ENCODE measurements around the gene SMIM45.
A peak's percentile ranks its signal among the peaks of the same experiment; 100 is the strongest.

Gene SMIM45

DNA sequence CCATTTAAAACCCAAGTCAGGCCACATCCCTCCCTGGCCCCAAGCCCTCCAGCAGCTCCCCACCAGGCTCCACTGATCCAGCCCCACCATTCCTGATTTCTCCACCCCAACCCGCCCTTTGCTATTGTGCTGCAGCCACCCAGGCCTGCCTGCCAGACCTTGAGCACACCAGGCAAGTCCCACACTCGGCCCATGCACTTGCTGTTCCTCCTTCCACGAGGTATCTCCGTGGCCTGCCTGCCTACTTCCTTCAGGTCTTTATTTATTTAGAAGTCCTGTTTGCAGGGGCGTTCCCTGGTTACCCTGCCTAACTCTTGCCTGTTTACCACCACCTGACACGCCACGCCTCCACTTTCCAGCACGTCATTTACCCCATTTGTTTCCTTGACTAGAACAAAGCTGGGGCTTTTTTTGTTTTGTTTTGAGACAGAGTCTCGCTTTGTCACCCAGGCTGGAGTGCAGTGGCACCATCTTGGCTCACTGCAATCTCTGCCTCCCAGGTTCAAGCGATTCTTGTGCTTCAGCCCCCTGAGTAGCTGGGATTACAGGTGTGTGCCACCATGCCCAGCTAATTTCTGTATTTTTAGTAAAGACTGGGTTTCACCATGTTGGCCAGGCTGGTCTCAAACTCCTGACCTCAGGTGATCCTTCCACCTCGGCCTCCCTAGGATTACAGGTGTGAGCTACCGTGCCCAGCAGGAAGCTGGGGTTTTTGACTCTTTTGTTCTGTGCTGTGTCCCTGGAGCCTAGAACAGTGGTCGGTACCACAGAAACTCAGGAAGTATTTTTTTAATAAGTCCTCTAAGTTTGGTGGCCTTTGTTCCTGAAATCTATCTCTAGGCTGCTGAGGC is 11.7 kb upstream of the SMIM45 start:
- peak overlapping the region; percentile 100 for H3K27ac Mint-ChIP-seq
- no peaks in the 10 kb centered on the region for H3K27me3 ChIP-seq (replicated peaks in 1 of 2; ENCODE audit: control insufficient read depth in 2 of 2, extremely low read depth in 1 of 2, insufficient read depth in 2 of 2, low read length in 1 of 2)
- H3K36me3 ChIP-seq (ENCODE audit: control insufficient read depth in 2 of 2, extremely low read depth in 1 of 2, insufficient read depth in 1 of 2, low read length in 1 of 2), result no peaks in the 10 kb centered on the region
- no peaks in the 10 kb centered on the region for H3K27me3 Mint-ChIP-seq
- H3K27ac ChIP-seq (ENCODE audit: low read length), result peak overlapping the region; percentile 99
- peak overlapping the region; percentile 72 to 92 (median 88) for H3K4me3 Mint-ChIP-seq
- peaks cover 30 to 54% (median 43%) of the 10 kb centered on the region in 3 donors for H3K4me1 Mint-ChIP-seq
- no peaks in the 10 kb centered on the region for H3K36me3 Mint-ChIP-seq
- peak; percentile 69 to 98 (median 95) for DNase-seq
- ChIA-PET CTCF (interaction anchor here (0.7 to 2.8 kb wide), 24 partner anchors 13 to 319 kb away, joined by 3 to 48 read pairs (median 5); partner anchors contain the start of genes CCDC134 (in 1 of the 2), MEI1 (in 1 of the 2), SHISA8 (in 1 of the 2) and SNU13 (in 1 of the 2)), POLR2A (interaction anchor here (0.6 to 1.8 kb wide), 16 partner anchors 13 to 1082 kb away, joined by 3 to 19 read pairs (median 4); partner anchors contain the start of genes SREBF2 (in 2 of the 2), TNFRSF13C (in 2 of the 2), CCDC134 (in 1 of the 2) and MEI1 (in 1 of the 2))
- 11% methylated on average over 8 of the region's 13 CpGs for WGBS (ENCODE audit: insufficient coverage)
- peak overlapping the region in 1 of 2 donors; percentile 50 for H3K4me3 ChIP-seq (ENCODE audit: control insufficient read depth in 1 of 2, extremely low read depth in 1 of 2, low read length in 1 of 2)
- peaks cover 5 to 40% of the 10 kb centered on the region in 2 experiments for H3K4me1 ChIP-seq (ENCODE audit: control insufficient read depth in 1 of 2, extremely low read depth in 1 of 2, insufficient read depth in 2 of 2, low read length in 2 of 2)
- H3K9me3 ChIP-seq, result no peaks in the 10 kb centered on the region
- no peaks in the 10 kb centered on the region for H3K9me3 Mint-ChIP-seq
- peak; percentile 75 to 84 (median 78) for ATAC-seq (replicated peaks in 1 of 4)

DNA sequence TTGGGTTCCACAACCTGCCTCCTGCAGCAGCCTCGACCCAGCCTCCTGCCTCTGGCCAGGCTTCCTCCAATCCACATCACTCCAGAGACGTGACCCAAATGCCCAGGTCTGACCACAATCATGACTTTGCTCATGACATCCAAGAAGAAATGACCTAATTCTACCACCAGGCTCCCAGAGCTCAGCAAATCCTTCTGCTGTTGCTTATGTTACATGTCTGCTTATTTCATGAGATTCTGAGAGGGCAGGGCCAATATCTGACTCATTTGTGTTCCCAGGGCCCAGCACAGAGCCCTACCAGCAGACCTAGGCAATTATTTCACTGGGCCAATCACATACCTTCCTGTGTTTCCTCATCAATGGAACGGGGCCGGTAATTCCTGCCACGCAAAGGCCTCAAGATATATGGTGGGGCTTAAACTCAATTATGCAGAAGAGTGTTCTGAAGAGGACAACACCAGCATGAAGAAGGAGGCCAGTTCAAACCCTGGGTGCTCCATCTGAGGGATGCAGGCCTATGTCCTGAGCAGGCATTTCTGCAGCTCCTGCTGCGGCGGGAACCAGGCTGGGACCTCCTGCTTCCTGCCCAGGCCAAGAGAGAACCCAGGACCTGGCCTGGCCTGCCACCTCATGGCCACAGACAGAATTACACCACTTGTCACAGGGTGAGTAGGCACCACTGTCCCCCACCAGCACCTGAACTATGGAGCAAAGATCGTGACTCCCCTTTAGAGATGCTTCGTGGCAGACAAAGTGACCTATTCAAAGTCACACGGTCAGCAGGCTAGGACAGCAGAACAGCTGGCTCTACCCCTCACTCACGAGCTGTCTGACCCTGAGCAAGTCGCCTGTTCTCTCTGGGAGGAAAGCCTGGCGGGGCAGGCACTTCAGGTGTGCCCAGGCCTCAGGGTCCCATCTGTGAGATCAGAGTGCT is 10.9 kb upstream of the SMIM45 start:
- Mint-ChIP-seq H3K4me1 (peaks cover 35 to 55% (median 47%) of the 10 kb centered on the region in 3 donors), H3K36me3 (no peaks in the 10 kb centered on the region), H3K27me3 (no peaks in the 10 kb centered on the region), H3K9me3 (no peaks in the 10 kb centered on the region), H3K27ac (peak overlapping the region; percentile 100), H3K4me3 (peak overlapping the region; percentile 72 to 92 (median 88))
- H3K4me1 ChIP-seq (ENCODE audit: control insufficient read depth in 1 of 2, extremely low read depth in 1 of 2, insufficient read depth in 2 of 2, low read length in 2 of 2), result peaks cover 5 to 48% of the 10 kb centered on the region in 2 experiments
- ATAC-seq (replicated peaks in 1 of 4) (peak; percentile 54 to 79 (median 70)), DNase-seq (peak; percentile 70 to 92 (median 83))
- no peaks in the 10 kb centered on the region for H3K9me3 ChIP-seq
- CTCF ChIA-PET, result interaction anchor here (0.5 to 2.8 kb wide), 29 partner anchors 9 to 320 kb away, joined by 3 to 48 read pairs (median 5); partner anchors contain the start of genes CCDC134 (in 1 of the 2), MEI1 (in 1 of the 2), SHISA8 (in 1 of the 2) and SNU13 (in 1 of the 2)
- peak overlapping the region in 1 of 2 donors; percentile 14 for H3K4me3 ChIP-seq (ENCODE audit: control insufficient read depth in 1 of 2, extremely low read depth in 1 of 2, low read length in 1 of 2)
- H3K27ac ChIP-seq (ENCODE audit: low read length), result peak overlapping the region; percentile 99
- 29% methylated on average over 13 of the region's 13 CpGs for WGBS (ENCODE audit: insufficient coverage)
- no peaks in the 10 kb centered on the region for H3K36me3 ChIP-seq (ENCODE audit: control insufficient read depth in 2 of 2, extremely low read depth in 1 of 2, insufficient read depth in 1 of 2, low read length in 1 of 2)
- no peaks in the 10 kb centered on the region for H3K27me3 ChIP-seq (replicated peaks in 1 of 2; ENCODE audit: control insufficient read depth in 2 of 2, extremely low read depth in 1 of 2, insufficient read depth in 2 of 2, low read length in 1 of 2)
- POLR2A ChIA-PET, result interaction anchor here (0.6 to 1.8 kb wide), 16 partner anchors 14 to 532 kb away, joined by 3 to 19 read pairs (median 4); partner anchors contain the start of genes SREBF2 (in 2 of the 2), TNFRSF13C (in 2 of the 2), CCDC134 (in 1 of the 2) and MEI1 (in 1 of the 2)

DNA sequence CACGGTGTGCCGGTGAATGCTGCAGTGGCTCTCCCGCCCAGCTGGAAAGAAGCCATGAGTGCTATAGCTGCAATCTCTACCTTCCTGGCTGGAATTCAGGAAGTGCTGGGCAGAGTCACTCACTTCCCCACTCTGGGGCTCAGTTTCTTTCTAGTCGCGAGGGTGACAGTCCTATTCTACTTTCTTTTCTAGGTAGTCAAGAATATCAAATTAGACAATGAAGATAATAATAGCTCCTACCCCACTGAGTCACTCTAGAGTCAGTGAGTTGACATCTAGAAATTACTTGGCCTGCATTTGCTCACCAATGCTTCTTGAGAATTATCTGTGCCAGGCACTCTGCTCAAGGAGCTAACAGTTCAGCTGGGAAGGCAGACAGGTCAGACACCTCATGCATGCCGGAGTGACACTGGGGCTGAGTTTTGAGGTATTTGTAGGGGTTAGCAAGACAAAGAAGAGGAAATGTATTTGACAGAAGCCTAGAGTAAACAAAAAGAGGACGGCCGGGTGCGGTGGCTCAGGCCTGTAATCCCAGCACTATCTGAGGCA is 8.2 kb upstream of the SMIM45 start:
- Histone ChIP-seq H3K9me3 (no peaks in the 10 kb centered on the region), H3K4me1 (ENCODE audit: control insufficient read depth in 1 of 2, extremely low read depth in 1 of 2, insufficient read depth in 2 of 2, low read length in 2 of 2) (peaks cover 5 to 55% of the 10 kb centered on the region in 2 experiments), H3K4me3 (ENCODE audit: control insufficient read depth in 1 of 2, extremely low read depth in 1 of 2, low read length in 1 of 2) (no peak overlapping the region), H3K27ac (ENCODE audit: low read length) (no peak overlapping the region), H3K36me3 (ENCODE audit: control insufficient read depth in 2 of 2, extremely low read depth in 1 of 2, insufficient read depth in 1 of 2, low read length in 1 of 2) (no peaks in the 10 kb centered on the region), H3K27me3 (replicated peaks in 1 of 2; ENCODE audit: control insufficient read depth in 2 of 2, extremely low read depth in 1 of 2, insufficient read depth in 2 of 2, low read length in 1 of 2) (peaks cover 0 to 8% of the 10 kb centered on the region in 2 experiments)
- POLR2A ChIA-PET, result no interaction called here
- WGBS (ENCODE audit: insufficient coverage), result 90% methylated on average over 2 of the region's 9 CpGs
- Mint-ChIP-seq H3K27ac (no peak overlapping the region), H3K4me1 (peaks cover 42 to 48% (median 44%) of the 10 kb centered on the region in 3 donors), H3K27me3 (no peaks in the 10 kb centered on the region), H3K9me3 (no peaks in the 10 kb centered on the region), H3K36me3 (no peaks in the 10 kb centered on the region), H3K4me3 (no peak overlapping the region)
- DNase-seq (no peak), ATAC-seq (replicated peaks in 1 of 4) (no peak)
- CTCF ChIA-PET, result interaction anchor here (0.6 to 1.7 kb wide), 6 partner anchors 18 to 992 kb away, joined by 3 to 6 read pairs (median 4); partner anchors contain the start of genes MEI1 (in 1 of the 2) and RBX1 (in 1 of the 2)

- no peaks in the 10 kb centered on the region for H3K9me3 ChIP-seq
- no peaks in the 10 kb centered on the region for H3K36me3 Mint-ChIP-seq
- 2% methylated on average over 46 of the region's 56 CpGs for WGBS (ENCODE audit: insufficient coverage)
- CTCF ChIA-PET, result interaction anchor here in 1 of 2 donors (0.7 to 2.4 kb wide), 6 partner anchors 10 to 675 kb away, joined by 3 to 8 read pairs (median 4); partner anchors contain the start of gene SREBF2
- peak within 1 kb of the TSS; percentile 83 to 89 (median 85) for H3K4me3 Mint-ChIP-seq
- no peaks in the 10 kb centered on the region for H3K36me3 ChIP-seq (ENCODE audit: control insufficient read depth in 2 of 2, extremely low read depth in 1 of 2, insufficient read depth in 1 of 2, low read length in 1 of 2)
- peak; percentile 68 to 88 (median 80) for DNase-seq
- no peaks in the 10 kb centered on the region for H3K27me3 Mint-ChIP-seq
- H3K4me3 ChIP-seq (ENCODE audit: control insufficient read depth in 1 of 2, extremely low read depth in 1 of 2, low read length in 1 of 2), result peak within 1 kb of the TSS; percentile 80 to 87
- no peak within 1 kb of the TSS for H3K27ac ChIP-seq (ENCODE audit: low read length)
- peak within 1 kb of the TSS; percentile 31 to 55 for H3K27ac Mint-ChIP-seq
- peaks cover 0 to 8% of the 10 kb centered on the region in 2 experiments for H3K27me3 ChIP-seq (replicated peaks in 1 of 2; ENCODE audit: control insufficient read depth in 2 of 2, extremely low read depth in 1 of 2, insufficient read depth in 2 of 2, low read length in 1 of 2)
- POLR2A ChIA-PET, result interaction anchor here (0.5 to 1.0 kb wide), 4 partner anchors 107 to 565 kb away, joined by 3 to 6 read pairs (median 5); partner anchors contain the start of gene SREBF2 (in 1 of the 2)
- no peaks in the 10 kb centered on the region for H3K9me3 Mint-ChIP-seq
- H3K4me1 ChIP-seq (ENCODE audit: control insufficient read depth in 1 of 2, extremely low read depth in 1 of 2, insufficient read depth in 2 of 2, low read length in 2 of 2), result peaks cover 0 to 25% of the 10 kb centered on the region in 2 experiments
- ATAC-seq (replicated peaks in 1 of 4), result peak; percentile 94 to 96 (median 96)
- H3K4me1 Mint-ChIP-seq, result peaks cover 13 to 18% (median 15%) of the 10 kb centered on the region in 3 donors
Observed at GRCh38 chr22:41946629-41947423, 5.1 kb upstream of the SMIM45 start, which contains the start of gene CENPM. Gene CENPM, minus strand, starts transcription at chr22:41947152. Its CDS starts 76 bp downstream, at chr22:41947076.

All from T-cell (primary cell).